HepG2 (cell line): Measurements from ENCODE around the gene KLHL33. TPM values are rescaled to one million over a fixed set of nuclear protein-coding genes. Genes with fewer than 3 reads are reported as not detected.

ENCODE experiments used
- ARID2 ChIP-seq: sonication (generic); formaldehyde crosslinking; IDR thresholded peaks from 2 replicates; pipeline ENCODE4 v1.8.1; 2022; ENCODE audit warnings: mild to moderate bottlenecking, missing genetic modification reagents, borderline replicate concordance
- HOXA5 ChIP-seq: sonication (generic); formaldehyde crosslinking; IDR thresholded peaks from 2 replicates; pipeline ENCODE4 v1.4.0; 2020; ENCODE audit warnings: missing genetic modification reagents
- KDM4B ChIP-seq: sonication (generic); formaldehyde crosslinking; IDR thresholded peaks from 2 replicates; pipeline ENCODE4 v1.4.0; 2020; ENCODE audit warnings: missing genetic modification reagents
- KDM5B ChIP-seq: sonication (generic); formaldehyde crosslinking; IDR thresholded peaks from 2 replicates; pipeline ENCODE4 v1.4.0; 2020; ENCODE audit warnings: missing genetic modification reagents, mild to moderate bottlenecking, borderline replicate concordance
- KLF12 ChIP-seq: sonication (generic); formaldehyde crosslinking; IDR thresholded peaks from 2 replicates; pipeline ENCODE4 v1.4.0; 2020; ENCODE audit warnings: missing genetic modification reagents, borderline replicate concordance
- MED1 ChIP-seq: sonication (generic); formaldehyde crosslinking; IDR thresholded peaks from 2 replicates; pipeline ENCODE4 v1.4.0; 2020; ENCODE audit warnings: missing genetic modification reagents
- MEIS1 ChIP-seq: sonication (generic); formaldehyde crosslinking; IDR thresholded peaks from 2 replicates; pipeline ENCODE4 v1.9.0; 2021; ENCODE audit warnings: mild to moderate bottlenecking, missing genetic modification reagents, moderate library complexity, borderline replicate concordance
- MXD4 ChIP-seq: IDR thresholded peaks from 2 replicates; pipeline ENCODE4 v1.6.1; 2016; ENCODE audit warnings: mild to moderate bottlenecking, missing biosample characterization, missing genetic modification reagents
- NR0B2 ChIP-seq: sonication (generic); formaldehyde crosslinking; IDR thresholded peaks from 2 replicates; pipeline ENCODE4 v1.4.0; 2020; ENCODE audit warnings: mild to moderate bottlenecking, missing genetic modification reagents
- SRY ChIP-seq: sonication (generic); formaldehyde crosslinking; IDR thresholded peaks from 2 replicates; pipeline ENCODE4 v1.8.0; 2022; ENCODE audit warnings: mild to moderate bottlenecking, missing genetic modification reagents
- TBL1XR1 ChIP-seq: fragments of 150-350 bp; IDR thresholded peaks from 2 replicates; pipeline ENCODE4 v1.6.1; 2014; ENCODE audit warnings: borderline replicate concordance, low read length; ENCODE audit not compliant: partially characterized antibody
- ZHX2 ChIP-seq, 2 experiments: sonication (generic) in 1 of 2; formaldehyde crosslinking in 1 of 2; IDR thresholded peaks; 2 replicates each; pipeline versions ENCODE4 v1.6.1 to v1.9.0; 2014 to 2022; ENCODE audit warnings: antibody characterized with exemption in 1 of 2, borderline replicate concordance in 1 of 2, inconsistent platforms in 1 of 2, low read depth in 1 of 2, missing genetic modification reagents in 1 of 2
- ZNF138 ChIP-seq: sonication (generic); formaldehyde crosslinking; IDR thresholded peaks from 2 replicates; pipeline ENCODE4 v1.5.0; 2020; ENCODE audit warnings: mild to moderate bottlenecking, low read depth, missing genetic modification reagents
- ZNF281 ChIP-seq: sonication (generic); formaldehyde crosslinking; IDR thresholded peaks from 2 replicates; pipeline ENCODE4 v1.4.0; 2020; ENCODE audit warnings: missing genetic modification reagents, borderline replicate concordance
- ZNF616 ChIP-seq: sonication (generic); formaldehyde crosslinking; IDR thresholded peaks from 2 replicates; pipeline ENCODE4 v1.5.0; 2020; ENCODE audit warnings: low read depth, mild to moderate bottlenecking, missing genetic modification reagents
- polyA plus RNA-seq, 8 experiments: library from polyadenylated mRNA; depleted of rRNA in 3 of 8; stranded (reverse) in 7 of 8; unstranded in 1 of 8; fragments of >200 nt; fragmentation: Illumina TruSeq in 4 of 8; extraction: Trizol in 4 of 8; gene quantifications; 2 replicates each; pipeline versions ENCODE4 v1.2.1 to v1.2.3, GENCODE V29; 2011 to 2016; ENCODE audit warnings: low read depth in 4 of 8, missing spikeins in 1 of 8, mixed read lengths in 1 of 8; ENCODE audit not compliant: insufficient read depth in 1 of 8
- total RNA-seq, 5 experiments: library from RNA; depleted of rRNA; stranded (reverse); fragments of >200 nt; fragmentation: Illumina TruSeq; extraction: Trizol; gene quantifications; 2 replicates each; pipeline ENCODE4 v1.2.3, GENCODE V29; 2016; ENCODE audit warnings: low read depth in 1 of 5

The KLHL33 gene
- total and polyA plus RNA-seq, 2 of the 13 experiments (the other 11 are each of a cell fraction or from before 2014, with no cell fraction given), result not detected

GRCh38 chr14:20455355-20456300 is 19.7 kb upstream of the KLHL33 start (continued):
- TF ChIP-seq NR0B2 (CRISPR knock-in tag) (no peak), TBL1XR1 (no peak), ARID2 (peak; percentile 2; the same call in 1 of the 2 replicates), KDM4B (CRISPR knock-in tag) (no peak), ZNF616 (CRISPR knock-in tag) (no peak), ZNF138 (CRISPR knock-in tag) (peak; percentile 83; the same call in 1 of the 2 replicates), HOXA5 (CRISPR knock-in tag) (no peak), MXD4 (CRISPR knock-in tag) (no peak), SRY (CRISPR knock-in tag) (no peak), KDM5B (peak; percentile 48; the same call in 1 of the 2 replicates), MEIS1 (CRISPR knock-in tag) (no peak), MED1 (no peak; the same call in 1 of the 2 replicates), ZHX2 (IDR thresholded peaks at IDR 0.05; ENCODE audit: low read depth) (no peak), ZHX2 (CRISPR knock-in tag; IDR thresholded peaks at IDR 0.05; ENCODE audit: borderline replicate concordance) (no peak), ZNF281 (CRISPR knock-in tag) (no peak; the same call in 1 of the 2 replicates), KLF12 (CRISPR knock-in tag) (0 out of 2 replicates have a peak, but pooled peaks have one; percentile 2)
